Measurements from ENCODE around the gene ABHD6.

GRCh38 chr3:58260733-58261132 is 23.1 kb downstream of the ABHD6 start:
- TF ChIP-seq POLR2AphosphoS5 (IDR thresholded peaks at IDR 0.05): no peak
- TF ChIP-seq POLR2A (IDR thresholded peaks at IDR 0.05): no peak
- TF ChIP-seq CTCF (IDR thresholded peaks at IDR 0.05): no peak

Data from prostate gland (tissue), 2 donors.